GM19193 (cell line): ENCODE data around the gene CEP104.

ENCODE experiments used
- POLR2A ChIP-seq: IDR thresholded peaks from 4 replicates; pipeline ENCODE4 v1.6.1; 2011; ENCODE audit not compliant: insufficient read depth, insufficient read length; ENCODE audit errors: extremely low read depth

Gene CEP104

GRCh38 chr1:3828391-3828790 is 28.6 kb downstream of the CEP104 start:
- TF ChIP-seq POLR2A: no peak

GRCh38 chr1:3827813-3828307 is 29.2 kb downstream of the CEP104 start:
- no peak for TF ChIP-seq POLR2A

GRCh38 chr1:3825356-3825755 is 31.7 kb downstream of the CEP104 start:
- TF ChIP-seq POLR2A: no peak

- TF ChIP-seq POLR2A: no peak
Observed at GRCh38 chr1:3824650-3825049, 32.4 kb downstream of the CEP104 start.

GRCh38 chr1:3822421-3822820 is 34.6 kb downstream of the CEP104 start:
- TF ChIP-seq POLR2A: no peak

- no peak for TF ChIP-seq POLR2A
Observed at GRCh38 chr1:3821908-3822307, 35.1 kb downstream of the CEP104 start.

DNA sequence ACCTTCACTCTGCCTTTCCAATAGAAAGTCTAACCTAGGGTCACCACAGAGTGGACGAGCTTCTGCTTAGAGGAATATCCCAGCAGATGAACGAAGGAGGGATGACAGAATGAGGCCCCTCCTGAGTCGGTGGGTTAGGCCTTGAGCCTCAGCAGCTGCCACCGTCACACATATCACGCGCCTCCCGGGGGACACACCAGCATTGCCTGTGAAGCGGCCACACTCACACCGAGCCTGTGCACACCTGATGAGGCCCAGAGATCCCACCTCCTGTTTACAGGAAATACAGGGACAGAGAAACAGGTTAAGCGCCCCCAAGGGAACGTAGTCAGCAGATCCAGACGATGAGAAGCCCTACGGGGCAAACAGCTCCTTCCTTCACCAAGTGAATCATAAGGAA is 35.6 kb downstream of the CEP104 start:
- TF ChIP-seq POLR2A: no peak

GRCh38 chr1:3821004-3821403 is 36.0 kb downstream of the CEP104 start:
- TF ChIP-seq POLR2A: no peak

DNA sequence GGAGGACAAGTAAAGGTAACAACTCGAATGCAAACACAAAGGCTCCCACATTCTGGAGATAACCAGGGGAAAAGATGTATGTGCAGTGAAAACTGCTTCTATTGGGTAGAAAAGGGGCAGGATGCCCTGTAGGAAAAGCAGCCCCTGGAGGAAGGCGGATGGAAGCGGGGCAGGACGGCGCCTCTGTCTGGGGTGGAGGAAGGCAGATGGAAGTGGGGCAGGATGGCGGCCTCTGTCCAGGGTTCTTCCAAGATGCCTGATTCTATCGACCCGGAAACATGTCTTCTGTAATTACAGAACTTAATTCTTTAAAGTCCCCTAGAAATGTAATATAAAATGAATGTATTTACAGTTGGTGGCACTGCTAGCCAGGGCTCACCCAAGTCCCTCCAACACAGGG is 36.7 kb downstream of the CEP104 start:
- TF ChIP-seq POLR2A: no peak

- no peak for TF ChIP-seq POLR2A
Observed at GRCh38 chr1:3819771-3820200, 37.2 kb downstream of the CEP104 start.

DNA sequence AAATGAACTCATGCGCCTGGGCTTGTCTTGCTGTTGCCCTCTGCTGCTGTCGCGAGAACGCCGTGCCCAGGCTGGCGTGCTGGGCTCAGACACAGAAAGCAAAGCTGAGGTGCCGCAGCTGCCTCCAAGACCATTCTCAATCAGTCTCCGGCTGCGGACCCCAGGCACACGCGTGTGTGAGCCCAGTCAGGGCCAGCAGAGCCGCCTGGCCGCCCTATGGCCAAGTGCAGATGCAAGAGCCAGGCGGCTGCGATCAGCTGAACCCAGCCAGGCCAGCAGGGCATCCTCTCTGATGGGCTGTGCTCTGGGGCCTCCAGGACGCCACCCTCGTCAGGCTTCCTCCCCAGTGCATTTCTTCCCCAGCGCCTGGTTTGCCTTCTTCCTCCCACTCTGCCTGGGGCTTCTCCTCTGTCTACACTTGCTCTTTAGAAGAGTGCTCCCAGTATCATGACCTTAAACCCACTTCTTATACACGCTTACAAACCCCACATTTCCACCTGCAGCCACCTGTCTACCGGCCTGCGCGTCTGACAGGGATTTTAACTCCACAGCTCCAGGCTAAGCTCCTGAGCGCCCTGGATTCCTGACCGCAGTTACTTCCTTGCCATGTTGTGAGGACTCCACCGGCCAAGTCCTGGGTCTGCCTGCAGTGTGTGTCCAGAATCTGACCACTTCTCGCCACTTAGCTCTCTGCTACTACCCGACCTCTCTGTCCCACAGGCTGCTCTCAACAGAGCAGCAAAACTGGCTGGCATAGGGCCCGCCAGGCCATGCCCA is 39.0 kb downstream of the CEP104 start:
- no peak for TF ChIP-seq POLR2A

DNA sequence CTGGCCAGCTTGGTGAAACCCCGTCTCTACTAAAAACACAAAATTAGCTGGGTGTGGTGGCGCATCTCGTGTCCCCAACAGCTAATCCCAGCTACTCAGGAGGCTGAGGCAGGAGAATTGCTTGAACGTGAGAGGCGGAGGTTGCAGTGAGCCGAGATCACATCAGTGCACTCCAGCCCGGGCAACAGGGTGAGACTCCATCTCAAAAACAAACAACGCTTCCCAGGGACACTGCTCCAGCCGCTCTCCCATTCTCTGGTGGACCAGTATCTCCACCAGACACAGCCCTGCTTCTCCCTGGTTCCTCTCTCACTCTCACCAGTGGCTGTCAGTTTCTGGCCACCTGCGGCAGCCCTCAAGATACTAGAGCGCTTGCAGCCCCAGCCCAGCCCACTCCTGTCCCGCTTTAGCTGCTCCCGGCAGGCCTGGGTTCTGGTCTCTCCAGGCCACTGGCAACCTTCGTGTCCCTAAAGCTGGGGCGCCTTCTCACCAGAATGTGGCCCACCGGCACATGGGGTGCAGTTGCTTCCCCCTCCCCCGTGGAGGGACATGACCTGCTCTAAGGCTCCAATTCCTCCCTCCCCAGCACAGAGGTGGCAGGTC is 39.8 kb downstream of the CEP104 start:
- no peak for TF ChIP-seq POLR2A

GRCh38 chr1:3816331-3817137 is 40.5 kb downstream of the CEP104 start:
- no peak for TF ChIP-seq POLR2A

- TF ChIP-seq POLR2A: no peak
Observed at GRCh38 chr1:3814771-3815561, 42.0 kb downstream of the CEP104 start.

DNA sequence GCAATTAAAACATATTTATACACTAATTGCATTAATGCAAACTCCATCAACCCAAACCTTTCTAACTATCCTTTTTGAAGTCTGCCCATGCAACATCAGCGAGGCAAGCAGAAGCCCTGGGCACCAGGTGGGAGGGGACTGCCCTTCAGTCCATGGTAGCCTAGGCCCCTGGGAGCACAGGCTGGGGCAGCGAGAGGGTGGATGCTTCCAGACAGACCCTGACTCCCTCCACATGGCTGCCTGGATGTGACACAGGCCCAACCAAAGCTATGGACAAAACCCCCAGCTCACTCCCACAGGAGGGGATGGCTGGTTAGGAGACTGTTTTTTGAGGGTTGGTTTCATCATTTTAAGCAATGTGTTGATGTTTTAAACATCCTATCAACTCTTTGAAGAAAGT is 42.9 kb downstream of the CEP104 start:
- TF ChIP-seq POLR2A: no peak

DNA sequence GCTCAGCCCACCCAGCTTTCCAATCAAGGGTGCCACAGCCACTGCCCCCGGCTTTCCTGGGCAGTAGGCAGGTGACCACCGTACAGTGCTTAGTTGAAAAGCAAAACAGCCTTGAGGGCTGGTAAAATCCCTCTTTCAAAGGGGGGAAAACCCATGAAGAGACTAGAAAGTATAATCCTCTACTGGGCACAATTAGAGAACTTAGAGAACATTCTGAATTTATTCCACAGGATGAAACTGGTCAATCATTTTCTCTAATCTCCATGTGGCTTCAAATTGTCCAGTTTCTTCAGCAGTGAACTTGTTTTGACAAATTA is 45.5 kb downstream of the CEP104 start:
- TF ChIP-seq POLR2A: no peak

DNA sequence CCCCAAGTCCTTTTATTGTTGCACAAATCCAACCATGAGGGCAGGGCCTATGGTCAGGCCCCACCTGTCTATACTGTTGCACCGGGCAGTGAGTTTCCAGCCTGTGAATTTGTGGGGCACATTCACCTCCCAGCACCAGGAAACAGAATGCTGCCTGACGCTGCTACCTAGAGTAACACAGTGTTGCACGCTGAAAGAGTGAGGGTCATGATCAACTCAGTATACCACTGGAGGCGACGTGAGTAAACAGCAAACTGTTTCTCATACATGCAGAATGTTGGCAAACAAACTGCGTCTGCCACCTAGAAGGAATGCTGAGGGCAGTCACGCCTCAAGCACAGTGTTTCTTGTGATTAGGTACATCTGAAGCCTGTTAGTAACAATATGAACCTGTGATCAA is 47.3 kb downstream of the CEP104 start:
- TF ChIP-seq POLR2A: no peak
